Memory B cell (primary cell): ENCODE data around the gene MS4A10.
"Not testable (repeated sequence)": the region's sequence is repeated elsewhere in the genome, so short reads cannot be mapped to it uniquely, and the experiment has no call there.

Source experiments
- ATAC-seq: fragments of 150-1000 bp; cut with Tn5 transposase; 2 replicates; pipeline ENCODE4 v1.10.0; 2021; ENCODE audit warnings: low read depth, mild to moderate bottlenecking, moderate library complexity
- DNase-seq, 2 donors: peaks; one replicate each; pipeline ENCODE4 v3.0.0; 2022; ENCODE audit warnings: low spot score in 2 of 2
- H3K27ac Mint-ChIP-seq: one replicate; pipeline ENCODE4 v1.8.0; 2022; ENCODE audit warnings: mild to moderate bottlenecking, moderate library complexity, mixed read lengths
- H3K27me3 Mint-ChIP-seq: one replicate; pipeline ENCODE4 v1.8.0; 2022; ENCODE audit warnings: mixed read lengths
- H3K36me3 Mint-ChIP-seq: one replicate; pipeline ENCODE4 v1.8.0; 2022; ENCODE audit warnings: mild to moderate bottlenecking, mixed read lengths
- H3K4me1 Mint-ChIP-seq: one replicate; pipeline ENCODE4 v1.8.0; 2022; ENCODE audit warnings: mixed read lengths
- H3K4me3 Mint-ChIP-seq: one replicate; pipeline ENCODE4 v1.8.0; 2022; ENCODE audit warnings: mild to moderate bottlenecking, moderate library complexity, mixed read lengths
- H3K9me3 Mint-ChIP-seq: one replicate; pipeline ENCODE4 v1.8.0; 2022; ENCODE audit warnings: mixed read lengths

The MS4A10 gene

GRCh38 chr11:60810569-60810968 lies 25.4 kb downstream of the MS4A10 start:
- no peaks in the 10 kb centered on the region for H3K36me3 Mint-ChIP-seq
- no peak overlapping the region for H3K27ac Mint-ChIP-seq
- peaks cover 9% of the 10 kb centered on the region for H3K9me3 Mint-ChIP-seq
- ATAC-seq = no peak
- no peak overlapping the region for H3K4me3 Mint-ChIP-seq
- DNase-seq = no peak
- peaks cover 24% of the 10 kb centered on the region for H3K27me3 Mint-ChIP-seq
- peaks cover 3% of the 10 kb centered on the region for H3K4me1 Mint-ChIP-seq

- ATAC-seq (no peak), DNase-seq (no peak)
- Mint-ChIP-seq H3K36me3 (no peaks in the 10 kb centered on the region), H3K4me1 (peaks cover 3% of the 10 kb centered on the region), H3K9me3 (peaks cover 11% of the 10 kb centered on the region), H3K4me3 (no peak overlapping the region), H3K27ac (no peak overlapping the region), H3K27me3 (peaks cover 18% of the 10 kb centered on the region)
These were observed 28.2 kb downstream of the MS4A10 start for GRCh38 chr11:60813324-60813723.

GRCh38 chr11:60814112-60814511 lies 29.0 kb downstream of the MS4A10 start:
- no peak for DNase-seq
- H3K27me3 Mint-ChIP-seq = peaks cover 19% of the 10 kb centered on the region
- H3K4me3 Mint-ChIP-seq = no peak overlapping the region
- no peak for ATAC-seq
- no peaks in the 10 kb centered on the region for H3K36me3 Mint-ChIP-seq
- peaks cover 3% of the 10 kb centered on the region for H3K4me1 Mint-ChIP-seq
- H3K9me3 Mint-ChIP-seq = peaks cover 11% of the 10 kb centered on the region
- H3K27ac Mint-ChIP-seq = no peak overlapping the region

- peaks cover 3% of the 10 kb centered on the region for H3K4me1 Mint-ChIP-seq
- no peak overlapping the region for H3K27ac Mint-ChIP-seq
- H3K4me3 Mint-ChIP-seq = no peak overlapping the region
- ATAC-seq = no peak
- peaks cover 8% of the 10 kb centered on the region for H3K27me3 Mint-ChIP-seq
- no peak for DNase-seq
- peaks cover 11% of the 10 kb centered on the region for H3K9me3 Mint-ChIP-seq
- no peaks in the 10 kb centered on the region for H3K36me3 Mint-ChIP-seq
These were observed 31.5 kb downstream of the MS4A10 start for GRCh38 chr11:60816590-60817157.

GRCh38 chr11:60818057-60818456 lies 32.9 kb downstream of the MS4A10 start:
- Mint-ChIP-seq H3K27ac (no peak overlapping the region), H3K36me3 (no peaks in the 10 kb centered on the region), H3K4me1 (peaks cover 3% of the 10 kb centered on the region), H3K4me3 (no peak overlapping the region), H3K9me3 (peaks cover 7% of the 10 kb centered on the region), H3K27me3 (peaks cover 7% of the 10 kb centered on the region)
- ATAC-seq (no peak), DNase-seq (no peak)

GRCh38 chr11:60821827-60822599 lies 36.9 kb downstream of the MS4A10 start:
- ATAC-seq = no peak
- no peak overlapping the region for H3K27ac Mint-ChIP-seq

GRCh38 chr11:60823745-60824306 lies 38.7 kb downstream of the MS4A10 start:
- H3K9me3 Mint-ChIP-seq, ATAC-seq, H3K27me3 Mint-ChIP-seq, H3K36me3 Mint-ChIP-seq, H3K4me3 Mint-ChIP-seq, DNase-seq, H3K27ac Mint-ChIP-seq, H3K4me1 Mint-ChIP-seq: not testable (repeated sequence)

More at GRCh38 chr11:60821827-60822599, 36.9 kb downstream of the MS4A10 start:
- Mint-ChIP-seq H3K36me3 (no peaks in the 10 kb centered on the region), H3K4me3 (no peak overlapping the region), H3K27me3 (peaks cover 8% of the 10 kb centered on the region), H3K9me3 (no peaks in the 10 kb centered on the region), H3K4me1 (no peaks in the 10 kb centered on the region)
- DNase-seq = no peak

- peaks cover 7% of the 10 kb centered on the region for H3K27me3 Mint-ChIP-seq
These were observed 40.0 kb downstream of the MS4A10 start for GRCh38 chr11:60825118-60825517.

GRCh38 chr11:60825790-60826189 lies 40.7 kb downstream of the MS4A10 start:
- Mint-ChIP-seq H3K27ac (no peak overlapping the region), H3K4me3 (no peak overlapping the region), H3K36me3 (no peaks in the 10 kb centered on the region), H3K27me3 (peaks cover 7% of the 10 kb centered on the region), H3K4me1 (no peaks in the 10 kb centered on the region), H3K9me3 (no peaks in the 10 kb centered on the region)
- ATAC-seq (no peak), DNase-seq (no peak)

More at GRCh38 chr11:60825118-60825517, 40.0 kb downstream of the MS4A10 start:
- H3K27ac Mint-ChIP-seq = no peak overlapping the region
- H3K9me3 Mint-ChIP-seq = no peaks in the 10 kb centered on the region
- H3K36me3 Mint-ChIP-seq = no peaks in the 10 kb centered on the region
- ATAC-seq (no peak), DNase-seq (no peak)
- no peak overlapping the region for H3K4me3 Mint-ChIP-seq
- no peaks in the 10 kb centered on the region for H3K4me1 Mint-ChIP-seq

GRCh38 chr11:60830478-60831142 lies 45.5 kb downstream of the MS4A10 start:
- H3K27ac Mint-ChIP-seq = no peak overlapping the region

GRCh38 chr11:60831143-60831500 lies 46.0 kb downstream of the MS4A10 start:
- ATAC-seq = peak; percentile 95
- Mint-ChIP-seq H3K36me3 (no peaks in the 10 kb centered on the region), H3K4me1 (peaks cover 4% of the 10 kb centered on the region), H3K4me3 (peak overlapping the region; percentile 69), H3K9me3 (no peaks in the 10 kb centered on the region), H3K27ac (no peak overlapping the region), H3K27me3 (peaks cover 4% of the 10 kb centered on the region)
- DNase-seq = peak; percentile 72

More at GRCh38 chr11:60830478-60831142, 45.5 kb downstream of the MS4A10 start:
- Mint-ChIP-seq H3K27me3 (peaks cover 4% of the 10 kb centered on the region), H3K36me3 (no peaks in the 10 kb centered on the region), H3K4me1 (peaks cover 4% of the 10 kb centered on the region), H3K9me3 (no peaks in the 10 kb centered on the region), H3K4me3 (peak overlapping the region; percentile 69)
- ATAC-seq = peak; percentile 58
- no peak for DNase-seq

GRCh38 chr11:60831501-60832079 lies 46.5 kb downstream of the MS4A10 start:
- Mint-ChIP-seq H3K27me3 (peaks cover 4% of the 10 kb centered on the region), H3K36me3 (no peaks in the 10 kb centered on the region), H3K27ac (no peak overlapping the region), H3K9me3 (no peaks in the 10 kb centered on the region), H3K4me1 (peaks cover 4% of the 10 kb centered on the region), H3K4me3 (no peak overlapping the region)
- ATAC-seq = no peak
- DNase-seq = no peak

- DNase-seq = no peak
- Mint-ChIP-seq H3K9me3 (no peaks in the 10 kb centered on the region), H3K4me3 (no peak overlapping the region), H3K36me3 (no peaks in the 10 kb centered on the region), H3K27ac (no peak overlapping the region), H3K4me1 (peaks cover 4% of the 10 kb centered on the region), H3K27me3 (peaks cover 1% of the 10 kb centered on the region)
- no peak for ATAC-seq
These were observed 49.8 kb downstream of the MS4A10 start for GRCh38 chr11:60834742-60835533.
